SU-DHL-6 (cell line): ENCODE results near the gene IRX4.

Source experiments
- CTCF ChIP-seq: fragments of 200-600 bp; sonication (generic); IDR thresholded peaks from one replicate; pipeline ENCODE4 v1.5.1; 2017; ENCODE audit warnings: antibody characterized with exemption, mild to moderate bottlenecking, low read length, moderate library complexity; ENCODE audit not compliant: insufficient read depth, poor library complexity, severe bottlenecking
- EZH2phosphoT487 ChIP-seq: fragments of 200-600 bp; sonication (generic), shearing (Covaris generic); conservative IDR thresholded peaks from 2 replicates; pipeline ENCODE4 v1.6.1; 2018; ENCODE audit warnings: mild to moderate bottlenecking, antibody characterized with exemption, low read length, moderate library complexity, mixed read lengths

GRCh38 chr5:1926071-1926440 lies 43.3 kb upstream of the IRX4 start:
- TF ChIP-seq EZH2phosphoT487: no peak
- TF ChIP-seq CTCF: no peak
